Measurements from ENCODE around the gene PIGN.

GRCh38 chr18:62085756-62086155 is 101.1 kb downstream of the PIGN start:
- no peak for TF ChIP-seq CTCF (IDR thresholded peaks at IDR 0.05; ENCODE audit: low read depth, low read length)
- TF ChIP-seq POLR2A (IDR thresholded peaks at IDR 0.05; ENCODE audit: extremely low read depth, insufficient read length) = no peak
